ENCODE results near the gene CHL1.

DNA sequence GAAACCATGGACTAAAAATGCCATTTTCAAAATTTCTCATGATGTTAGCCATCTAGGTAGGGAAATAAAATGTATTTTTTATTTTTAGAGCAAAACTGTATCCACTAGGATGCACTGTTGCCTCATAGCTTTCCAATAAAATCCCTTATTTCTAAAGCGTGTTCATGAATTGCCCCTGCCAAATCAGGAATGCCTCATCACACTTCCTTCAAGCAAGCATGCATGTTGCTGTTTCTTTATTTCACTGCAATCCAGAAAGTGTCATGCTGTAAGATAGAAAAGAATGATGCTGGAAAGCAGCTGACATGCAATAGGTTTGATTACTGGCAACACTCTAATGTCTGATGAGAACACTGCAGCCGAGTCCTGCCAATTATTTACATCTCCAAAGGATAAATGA is 239.5 kb downstream of the CHL1 start:
- TF ChIP-seq CTCF (IDR thresholded peaks at IDR 0.05), result no peak
- no peak for TF ChIP-seq EP300 (IDR thresholded peaks at IDR 0.05; ENCODE audit: low read depth)
- TF ChIP-seq POLR2A (IDR thresholded peaks at IDR 0.05), result no peak

Data from transverse colon (tissue), 3 donors.